HG03139 (cell line): ENCODE measurements around the gene TMC4.
"Not testable (repeated sequence)": the region's sequence is repeated elsewhere in the genome, so short reads cannot be mapped to it uniquely, and the experiment has no call there.

Source experiments
- ATAC-seq: cut with Tn5 transposase; IDR thresholded peaks from one replicate; pipeline ENCODE4 v1.9.1; 2021; ENCODE audit not compliant: unreplicated experiment

The TMC4 gene

GRCh38 chr19:54204767-54205468 lies 32.0 kb upstream of the TMC4 start:
- no peak for ATAC-seq

GRCh38 chr19:54203151-54203611 lies 30.2 kb upstream of the TMC4 start:
- no peak for ATAC-seq

- ATAC-seq: no peak
These were observed 29.0 kb upstream of the TMC4 start for GRCh38 chr19:54201980-54202379.

- no peak for ATAC-seq
These were observed 28.3 kb upstream of the TMC4 start for GRCh38 chr19:54201172-54201701.

GRCh38 chr19:54199401-54199800 lies 26.4 kb upstream of the TMC4 start:
- no peak for ATAC-seq

GRCh38 chr19:54197121-54197520 lies 24.2 kb upstream of the TMC4 start:
- ATAC-seq: no peak

- ATAC-seq: no peak
These were observed 23.6 kb upstream of the TMC4 start for GRCh38 chr19:54196536-54196935.

GRCh38 chr19:54194463-54194862 lies 21.5 kb upstream of the TMC4 start:
- ATAC-seq: not testable (repeated sequence)

GRCh38 chr19:54193011-54193410 lies 20.1 kb upstream of the TMC4 start:
- ATAC-seq: no peak

- ATAC-seq: no peak
These were observed 19.0 kb upstream of the TMC4 start for GRCh38 chr19:54191811-54192453.

- ATAC-seq: peak; percentile 16
These were observed 18.3 kb upstream of the TMC4 start, which contains the start of gene TSEN34 for GRCh38 chr19:54191011-54191810. Gene TSEN34, plus strand, starts transcription at chr19:54191308. Its CDS starts 57 bp downstream, at chr19:54191365.

- ATAC-seq: peak; percentile 42
These were observed 17.6 kb upstream of the TMC4 start for GRCh38 chr19:54190503-54191010.

GRCh38 chr19:54189735-54190502 lies 17.0 kb upstream of the TMC4 start:
- peak; percentile 41 for ATAC-seq

GRCh38 chr19:54189145-54189734 lies 16.3 kb upstream of the TMC4 start, which contains the start of gene MBOAT7:
Gene MBOAT7, minus strand, starts transcription at chr19:54189580. Its CDS starts 1,072 bp downstream, at chr19:54188508.
- peak; percentile 31 for ATAC-seq

- no peak for ATAC-seq
These were observed 15.4 kb upstream of the TMC4 start for GRCh38 chr19:54188215-54188871.

GRCh38 chr19:54186934-54187381 lies 14.0 kb upstream of the TMC4 start:
- no peak for ATAC-seq

- ATAC-seq: no peak
These were observed 13.4 kb upstream of the TMC4 start for GRCh38 chr19:54186351-54186750.

- ATAC-seq: no peak
These were observed 10.5 kb upstream of the TMC4 start for GRCh38 chr19:54183431-54183830.

GRCh38 chr19:54181894-54182293 lies 8.9 kb upstream of the TMC4 start:
- not testable (repeated sequence) for ATAC-seq
